OCI-LY1 (cell line): ENCODE measurements around the gene CACNG4.

Source experiments
- H2AFZ ChIP-seq: fragments of 200-600 bp; sonication (generic), shearing (Covaris generic); 2 replicates; pipeline ENCODE4 v1.6.0; 2014; ENCODE audit warnings: antibody characterized with exemption, mild to moderate bottlenecking, low read length
- H3F3A ChIP-seq: fragments of 200-600 bp; sonication (generic), shearing (Covaris generic); 2 replicates; pipeline ENCODE4 v1.6.0; 2014; ENCODE audit warnings: mild to moderate bottlenecking, antibody characterized with exemption, low read length, moderate library complexity; ENCODE audit not compliant: insufficient read depth
- H3K27ac ChIP-seq: fragments of 200-600 bp; sonication (generic); 2 replicates; pipeline ENCODE4 v1.5.1; 2014; ENCODE audit warnings: low read length, mixed run types, mild to moderate bottlenecking, low read depth; ENCODE audit not compliant: poor library complexity, severe bottlenecking
- H3K27me3 ChIP-seq: fragments of 200-600 bp; sonication (generic); 2 replicates; pipeline ENCODE4 v1.6.0; 2014; ENCODE audit warnings: antibody characterized with exemption, mild to moderate bottlenecking, low read length, moderate library complexity; ENCODE audit not compliant: insufficient read depth
- H3K36me3 ChIP-seq: fragments of 200-600 bp; sonication (generic); 2 replicates; pipeline ENCODE4 v1.6.1; 2014; ENCODE audit warnings: mild to moderate bottlenecking, antibody characterized with exemption, low read length, moderate library complexity, mixed read lengths; ENCODE audit not compliant: insufficient read depth
- H3K4me1 ChIP-seq: fragments of 200-600 bp; sonication (generic); 2 replicates; pipeline ENCODE4 v1.5.1; 2014; ENCODE audit warnings: mild to moderate bottlenecking, low read length, moderate library complexity; ENCODE audit not compliant: insufficient read depth, severe bottlenecking
- H3K4me2 ChIP-seq: fragments of 200-600 bp; sonication (generic), shearing (Covaris generic); 2 replicates; pipeline ENCODE4 v1.6.1; 2014; ENCODE audit warnings: low read length
- H3K4me3 ChIP-seq: fragments of 200-600 bp; sonication (generic); 2 replicates; pipeline ENCODE4 v1.5.1; 2014; ENCODE audit warnings: low read length, low read depth, mild to moderate bottlenecking, mixed read lengths; ENCODE audit not compliant: poor library complexity, severe bottlenecking
- H3K79me2 ChIP-seq: fragments of 200-600 bp; shearing (Covaris generic); 2 replicates; pipeline ENCODE4 v1.6.1; 2016; ENCODE audit warnings: mixed run types, low read length, mixed read lengths; ENCODE audit not compliant: insufficient read depth
- H3K9ac ChIP-seq: fragments of 200-600 bp; sonication (generic), shearing (Covaris generic); 2 replicates; pipeline ENCODE4 v1.6.1; 2014; ENCODE audit warnings: mild to moderate bottlenecking, low read length, mixed read lengths
- H3K9me2 ChIP-seq: fragments of 200-600 bp; sonication (generic), shearing (Covaris generic); 2 replicates; pipeline ENCODE4 v1.6.1; 2014; ENCODE audit warnings: low read depth, mild to moderate bottlenecking, low read length, mixed read lengths
- H3K9me3 ChIP-seq: fragments of 200-600 bp; shearing (Covaris generic); 2 replicates; pipeline ENCODE4 v1.6.1; 2014; ENCODE audit warnings: low read length, mixed read lengths
- H4K20me1 ChIP-seq: fragments of 200-600 bp; sonication (generic), shearing (Covaris generic); 2 replicates; pipeline ENCODE4 v1.6.0; 2016; ENCODE audit warnings: mild to moderate bottlenecking, low read length; ENCODE audit not compliant: insufficient read depth
- EZH2 ChIP-seq: fragments of 200-600 bp; sonication (generic), shearing (Covaris generic); IDR thresholded peaks from 2 replicates; pipeline ENCODE4 v1.8.0; 2017; ENCODE audit warnings: borderline replicate concordance, mixed run types, mild to moderate bottlenecking, antibody characterized with exemption, low read length, moderate library complexity, mixed read lengths
- TF ChIP-seq, protein P1 (sequence below): fragments of 200-600 bp; sonication (generic), shearing (Covaris generic); IDR thresholded peaks from 2 replicates; pipeline ENCODE4 v1.5.1; 2017; ENCODE audit warnings: mild to moderate bottlenecking, antibody characterized with exemption, low read length, moderate library complexity, mixed read lengths

The CACNG4 gene

DNA sequence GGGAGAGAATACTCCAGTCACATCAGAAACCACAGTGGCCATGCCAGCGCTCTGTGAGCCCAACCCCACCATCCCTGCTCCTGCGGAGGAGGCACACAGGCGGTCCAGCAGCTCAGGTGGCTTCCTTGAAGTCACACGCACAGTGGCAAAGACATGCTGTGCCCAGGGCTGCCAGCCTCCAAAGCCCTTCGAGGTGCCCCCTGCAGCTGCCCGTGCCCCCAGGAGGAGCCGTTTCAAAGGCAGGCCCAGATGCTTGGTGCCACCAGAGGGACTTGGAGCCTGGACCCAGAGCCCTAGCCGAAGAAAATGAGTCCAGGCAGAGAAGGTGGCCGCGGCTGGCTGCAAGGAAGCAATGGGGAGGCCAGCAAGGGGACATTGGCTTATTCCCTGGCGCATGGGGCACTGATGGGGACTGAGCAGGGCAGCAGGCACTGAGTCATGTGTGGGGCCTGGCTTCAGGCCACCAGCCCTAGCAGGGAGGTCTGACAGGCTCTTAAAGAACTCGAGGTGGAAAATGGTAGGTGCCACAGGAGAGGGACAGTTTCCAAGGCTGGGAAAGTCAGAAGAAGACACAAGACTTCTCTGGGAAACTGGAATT lies 62.6 kb downstream of the CACNG4 start:
- H3K36me3 ChIP-seq, result no peaks in the 10 kb centered on the region
- H3K27ac ChIP-seq, result no peak overlapping the region
- no peak overlapping the region for H2AFZ ChIP-seq
- no peaks in the 10 kb centered on the region for H3K79me2 ChIP-seq
- H3F3A ChIP-seq, result no peaks in the 10 kb centered on the region
- H3K9me2 ChIP-seq, result no peaks in the 10 kb centered on the region
- no peak overlapping the region for H3K4me3 ChIP-seq
- H3K9me3 ChIP-seq, result no peaks in the 10 kb centered on the region
- no peak overlapping the region for H3K4me2 ChIP-seq
- H3K9ac ChIP-seq, result no peak overlapping the region
- no peaks in the 10 kb centered on the region for H3K4me1 ChIP-seq
- H3K27me3 ChIP-seq, result 0 out of 2 replicates have a peak, but pooled peaks cover 4% of the 10 kb centered on the region
- no peak for TF ChIP-seq EZH2
- TF ChIP-seq, protein P1, sequence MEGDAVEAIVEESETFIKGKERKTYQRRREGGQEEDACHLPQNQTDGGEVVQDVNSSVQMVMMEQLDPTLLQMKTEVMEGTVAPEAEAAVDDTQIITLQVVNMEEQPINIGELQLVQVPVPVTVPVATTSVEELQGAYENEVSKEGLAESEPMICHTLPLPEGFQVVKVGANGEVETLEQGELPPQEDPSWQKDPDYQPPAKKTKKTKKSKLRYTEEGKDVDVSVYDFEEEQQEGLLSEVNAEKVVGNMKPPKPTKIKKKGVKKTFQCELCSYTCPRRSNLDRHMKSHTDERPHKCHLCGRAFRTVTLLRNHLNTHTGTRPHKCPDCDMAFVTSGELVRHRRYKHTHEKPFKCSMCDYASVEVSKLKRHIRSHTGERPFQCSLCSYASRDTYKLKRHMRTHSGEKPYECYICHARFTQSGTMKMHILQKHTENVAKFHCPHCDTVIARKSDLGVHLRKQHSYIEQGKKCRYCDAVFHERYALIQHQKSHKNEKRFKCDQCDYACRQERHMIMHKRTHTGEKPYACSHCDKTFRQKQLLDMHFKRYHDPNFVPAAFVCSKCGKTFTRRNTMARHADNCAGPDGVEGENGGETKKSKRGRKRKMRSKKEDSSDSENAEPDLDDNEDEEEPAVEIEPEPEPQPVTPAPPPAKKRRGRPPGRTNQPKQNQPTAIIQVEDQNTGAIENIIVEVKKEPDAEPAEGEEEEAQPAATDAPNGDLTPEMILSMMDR, result no peak
- no peaks in the 10 kb centered on the region for H4K20me1 ChIP-seq

DNA sequence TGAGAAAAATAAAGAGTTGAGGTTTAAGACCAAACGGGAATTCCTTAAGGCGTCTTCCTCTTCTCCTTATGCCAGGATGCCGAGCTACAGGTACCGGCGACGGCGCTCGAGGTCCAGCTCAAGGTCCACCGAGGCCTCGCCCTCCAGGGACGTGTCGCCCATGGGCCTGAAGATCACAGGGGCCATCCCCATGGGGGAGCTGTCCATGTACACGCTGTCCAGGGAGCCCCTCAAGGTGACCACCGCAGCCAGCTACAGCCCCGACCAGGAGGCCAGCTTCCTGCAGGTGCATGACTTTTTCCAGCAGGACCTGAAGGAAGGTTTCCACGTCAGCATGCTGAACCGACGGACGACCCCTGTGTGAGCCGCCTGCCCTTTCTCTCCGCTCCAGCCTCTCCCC lies 66.1 kb downstream of the CACNG4 start:
- no peaks in the 10 kb centered on the region for H4K20me1 ChIP-seq
- H3K9me2 ChIP-seq, result no peaks in the 10 kb centered on the region
- no peak for TF ChIP-seq EZH2
- no peaks in the 10 kb centered on the region for H3K79me2 ChIP-seq
- no peak overlapping the region for H3K4me2 ChIP-seq
- no peaks in the 10 kb centered on the region for H3K9me3 ChIP-seq
- no peaks in the 10 kb centered on the region for H3K4me1 ChIP-seq
- H3K27me3 ChIP-seq, result peaks cover 4% of the 10 kb centered on the region; the same call in 1 of the 2 replicates
- H3F3A ChIP-seq, result no peaks in the 10 kb centered on the region
- no peaks in the 10 kb centered on the region for H3K36me3 ChIP-seq
- no peak overlapping the region for H3K9ac ChIP-seq
- no peak overlapping the region for H3K4me3 ChIP-seq
- no peak overlapping the region for H2AFZ ChIP-seq
- H3K27ac ChIP-seq, result no peak overlapping the region

DNA sequence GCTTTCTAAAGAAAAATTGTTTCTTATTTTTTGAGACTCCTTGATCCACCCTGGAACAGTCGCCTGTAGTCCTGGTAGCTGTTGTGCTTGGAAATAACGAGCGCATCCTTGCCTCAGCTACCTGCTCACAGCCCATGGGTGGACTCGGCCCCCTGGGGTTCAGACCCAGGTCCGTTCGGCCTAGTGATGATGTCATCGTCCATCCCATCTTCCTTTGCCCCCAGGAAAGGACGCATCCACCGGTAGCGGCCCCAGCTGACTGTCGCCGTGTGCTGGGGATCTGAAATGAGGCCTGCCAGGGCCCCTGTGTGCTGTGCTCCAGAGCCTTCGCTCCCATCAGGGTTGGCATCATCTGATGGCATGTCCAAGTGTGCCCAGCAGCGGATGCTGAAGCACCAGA lies 67.9 kb downstream of the CACNG4 start:
- H2AFZ ChIP-seq, result no peak overlapping the region
- no peaks in the 10 kb centered on the region for H3K79me2 ChIP-seq
- no peak overlapping the region for H3K4me3 ChIP-seq
- H3K27me3 ChIP-seq, result peaks cover 8% of the 10 kb centered on the region; the same call in 1 of the 2 replicates
- H3K4me1 ChIP-seq, result no peaks in the 10 kb centered on the region
- no peaks in the 10 kb centered on the region for H3F3A ChIP-seq
- no peaks in the 10 kb centered on the region for H3K36me3 ChIP-seq
- no peaks in the 10 kb centered on the region for H3K9me2 ChIP-seq
- TF ChIP-seq, protein P1, result no peak
- TF ChIP-seq EZH2, result no peak
- H4K20me1 ChIP-seq, result no peaks in the 10 kb centered on the region
- H3K27ac ChIP-seq, result no peak overlapping the region
- H3K4me2 ChIP-seq, result no peak overlapping the region
- H3K9me3 ChIP-seq, result no peaks in the 10 kb centered on the region
- H3K9ac ChIP-seq, result no peak overlapping the region

DNA sequence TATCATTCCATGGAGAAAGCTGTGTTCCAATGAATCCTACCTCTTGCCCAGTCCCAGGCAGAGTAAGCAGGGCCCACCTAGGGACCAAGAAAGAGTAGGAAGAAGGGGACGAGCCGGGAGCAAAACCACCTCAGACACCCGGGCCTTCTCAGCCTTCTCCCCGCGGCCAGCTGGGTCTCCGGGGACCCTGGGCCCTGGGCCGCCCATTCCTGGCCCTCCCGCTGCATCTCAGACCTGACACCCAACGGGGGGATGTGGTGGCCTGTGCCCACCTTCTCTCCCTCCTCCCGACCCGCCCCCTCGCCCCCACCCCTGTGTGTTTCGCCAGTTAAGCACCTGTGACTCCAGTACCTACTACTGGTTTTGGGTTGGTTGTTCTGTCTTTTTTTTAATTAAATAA lies 68.5 kb downstream of the CACNG4 start:
- Histone ChIP-seq H3K4me3 (no peak overlapping the region), H3K79me2 (no peaks in the 10 kb centered on the region), H4K20me1 (no peaks in the 10 kb centered on the region), H3K27ac (no peak overlapping the region), H3F3A (no peaks in the 10 kb centered on the region), H3K9ac (no peak overlapping the region), H3K9me2 (no peaks in the 10 kb centered on the region), H3K9me3 (no peaks in the 10 kb centered on the region), H3K27me3 (peaks cover 8% of the 10 kb centered on the region; the same call in 1 of the 2 replicates), H3K4me2 (no peak overlapping the region), H3K36me3 (no peaks in the 10 kb centered on the region), H3K4me1 (no peaks in the 10 kb centered on the region), H2AFZ (no peak overlapping the region)
- TF ChIP-seq, protein P1, result no peak
- TF ChIP-seq EZH2, result no peak
